ENCODE measurements around the gene CYP27A1.

DNA sequence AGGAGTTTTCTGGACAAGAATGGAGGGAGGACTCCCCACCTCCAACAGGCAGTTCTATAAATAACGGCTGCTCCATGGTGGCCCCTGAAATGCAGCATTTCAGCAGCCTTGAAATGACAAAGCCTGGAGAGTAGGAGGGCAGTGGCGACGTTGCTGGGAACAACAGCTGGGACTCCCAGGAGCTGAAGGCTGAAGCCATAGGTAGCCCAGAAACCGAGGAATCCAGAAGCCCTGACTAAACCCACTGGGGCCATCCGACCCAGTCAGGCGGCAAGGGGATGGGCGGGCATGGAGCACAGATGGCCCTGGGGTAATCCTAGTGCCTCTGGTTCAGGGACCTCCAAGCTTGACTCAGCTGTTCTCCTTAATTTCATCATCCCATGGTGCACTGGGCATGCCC, 40.7 kb downstream of the CYP27A1 start:
- TF ChIP-seq, protein P1, sequence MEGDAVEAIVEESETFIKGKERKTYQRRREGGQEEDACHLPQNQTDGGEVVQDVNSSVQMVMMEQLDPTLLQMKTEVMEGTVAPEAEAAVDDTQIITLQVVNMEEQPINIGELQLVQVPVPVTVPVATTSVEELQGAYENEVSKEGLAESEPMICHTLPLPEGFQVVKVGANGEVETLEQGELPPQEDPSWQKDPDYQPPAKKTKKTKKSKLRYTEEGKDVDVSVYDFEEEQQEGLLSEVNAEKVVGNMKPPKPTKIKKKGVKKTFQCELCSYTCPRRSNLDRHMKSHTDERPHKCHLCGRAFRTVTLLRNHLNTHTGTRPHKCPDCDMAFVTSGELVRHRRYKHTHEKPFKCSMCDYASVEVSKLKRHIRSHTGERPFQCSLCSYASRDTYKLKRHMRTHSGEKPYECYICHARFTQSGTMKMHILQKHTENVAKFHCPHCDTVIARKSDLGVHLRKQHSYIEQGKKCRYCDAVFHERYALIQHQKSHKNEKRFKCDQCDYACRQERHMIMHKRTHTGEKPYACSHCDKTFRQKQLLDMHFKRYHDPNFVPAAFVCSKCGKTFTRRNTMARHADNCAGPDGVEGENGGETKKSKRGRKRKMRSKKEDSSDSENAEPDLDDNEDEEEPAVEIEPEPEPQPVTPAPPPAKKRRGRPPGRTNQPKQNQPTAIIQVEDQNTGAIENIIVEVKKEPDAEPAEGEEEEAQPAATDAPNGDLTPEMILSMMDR (conservative IDR thresholded peaks at IDR 0.05; ENCODE audit: low read depth, low read length) = no peak
- TF ChIP-seq ELK1 (IDR thresholded peaks at IDR 0.05; ENCODE audit: borderline replicate concordance, low read depth, low read length) (no peak), RAD21 (IDR thresholded peaks at IDR 0.05; ENCODE audit: low read length) (no peak), POLR2A (IDR thresholded peaks at IDR 0.05; ENCODE audit: low read depth, low read length) (no peak), RFX5 (IDR thresholded peaks at IDR 0.05; ENCODE audit: low read depth, low read length) (no peak), NFE2L2 (IDR thresholded peaks at IDR 0.05; ENCODE audit: low read depth, low read length) (no peak)
- TF ChIP-seq, protein P2, sequence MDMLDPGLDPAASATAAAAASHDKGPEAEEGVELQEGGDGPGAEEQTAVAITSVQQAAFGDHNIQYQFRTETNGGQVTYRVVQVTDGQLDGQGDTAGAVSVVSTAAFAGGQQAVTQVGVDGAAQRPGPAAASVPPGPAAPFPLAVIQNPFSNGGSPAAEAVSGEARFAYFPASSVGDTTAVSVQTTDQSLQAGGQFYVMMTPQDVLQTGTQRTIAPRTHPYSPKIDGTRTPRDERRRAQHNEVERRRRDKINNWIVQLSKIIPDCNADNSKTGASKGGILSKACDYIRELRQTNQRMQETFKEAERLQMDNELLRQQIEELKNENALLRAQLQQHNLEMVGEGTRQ (IDR thresholded peaks at IDR 0.05; ENCODE audit: low read depth, low read length) = no peak

Data from IMR-90 (cell line).